ENCODE data around the gene RXRA. TPM values are rescaled to one million over a fixed set of nuclear protein-coding genes. Genes with fewer than 3 reads are reported as not detected.

The RXRA gene
- total RNA-seq, 1 experiment from 2014 or later: 31.6 TPM

GRCh38 chr9:134344068-134344799, 18.0 kb downstream of the RXRA start:
- TF ChIP-seq CTCF (IDR thresholded peaks at IDR 0.05): no peak
- no peak for TF ChIP-seq TCF7L2 (IDR thresholded peaks at IDR 0.05; ENCODE audit: low read depth, low read length)
- TF ChIP-seq SIN3A (IDR thresholded peaks at IDR 0.05; ENCODE audit: borderline replicate concordance, insufficient read depth, low read depth, low read length): no peak
- TF ChIP-seq REST (IDR thresholded peaks at IDR 0.05; ENCODE audit: insufficient read depth in 1 of 2, low read depth in 2 of 2, low read length in 1 of 2): no peak
- no peak for TF ChIP-seq POLR2AphosphoS5 (IDR thresholded peaks at IDR 0.05; ENCODE audit: low read depth, low read length)
- Histone ChIP-seq H3K9me3 (ENCODE audit: control insufficient read depth, insufficient read depth, low read depth, low read length) (no peaks in the 10 kb centered on the region), H3K36me3 (ENCODE audit: control insufficient read depth, insufficient read depth, low read length) (no peaks in the 10 kb centered on the region), H3K27me3 (ENCODE audit: control insufficient read depth, insufficient read depth, low read length) (no peaks in the 10 kb centered on the region), H3K27ac (ENCODE audit: low read length) (no peak overlapping the region), H3K4me3 (ENCODE audit: low read depth in 2 of 2, low read length in 2 of 2) (no peak overlapping the region), H3K4me1 (ENCODE audit: control insufficient read depth, insufficient read depth, low read length) (peaks cover 2% of the 10 kb centered on the region)
- intact Hi-C loops (cut with micrococcal nuclease; ENCODE audit: unreplicated experiment): no loop called here
- no TSS peak for BruUV-seq (replicated peaks)
- ChIA-PET CTCF (no interaction called here), POLR2A (no interaction called here)
- ATAC-seq (no peak), DNase-seq (ENCODE audit: low read depth, low spot score) (no peak)
- in situ Hi-C loops (cut with HindIII; ENCODE audit: low pct_unique_long_range_greater_than_20kb, low sequenced_read_pairs): no loop called here

GRCh38 chr9:134344800-134345310, 18.6 kb downstream of the RXRA start:
- no peak for ATAC-seq
- Histone ChIP-seq H3K36me3 (ENCODE audit: control insufficient read depth, insufficient read depth, low read length) (no peaks in the 10 kb centered on the region), H3K4me3 (ENCODE audit: low read depth in 2 of 2, low read length in 2 of 2) (no peak overlapping the region), H3K4me1 (ENCODE audit: control insufficient read depth, insufficient read depth, low read length) (no peaks in the 10 kb centered on the region; the same call in 1 of the 2 replicates), H3K27ac (ENCODE audit: low read length) (no peak overlapping the region), H3K27me3 (ENCODE audit: control insufficient read depth, insufficient read depth, low read length) (no peaks in the 10 kb centered on the region), H3K9me3 (ENCODE audit: control insufficient read depth, insufficient read depth, low read depth, low read length) (no peaks in the 10 kb centered on the region)
- no TSS peak for BruUV-seq (replicated peaks)
- ChIA-PET POLR2A (no interaction called here), CTCF (no interaction called here)
- TF ChIP-seq REST (IDR thresholded peaks at IDR 0.05; ENCODE audit: insufficient read depth in 1 of 2, low read depth in 2 of 2, low read length in 1 of 2) (no peak), SIN3A (IDR thresholded peaks at IDR 0.05; ENCODE audit: borderline replicate concordance, insufficient read depth, low read depth, low read length) (no peak), CTCF (IDR thresholded peaks at IDR 0.05) (no peak), TCF7L2 (IDR thresholded peaks at IDR 0.05; ENCODE audit: low read depth, low read length) (no peak), POLR2AphosphoS5 (IDR thresholded peaks at IDR 0.05; ENCODE audit: low read depth, low read length) (no peak)
- DNase-seq (ENCODE audit: low read depth, low spot score): no peak
- intact Hi-C loops (cut with micrococcal nuclease; ENCODE audit: unreplicated experiment): no loop called here
- in situ Hi-C loops (cut with HindIII; ENCODE audit: low pct_unique_long_range_greater_than_20kb, low sequenced_read_pairs): no loop called here

Measured in Panc1 (cell line).